GM12878 (cell line): Measurements from ENCODE around the gene PLS1. TPM values are rescaled to one million over a fixed set of nuclear protein-coding genes. Genes with fewer than 3 reads are reported as not detected.

Experiments used
- ATAC-seq: fragments of 200-7000 bp; cut with Tn5 transposase; 3 replicates; pipeline ENCODE4 v1.9.1; 2020; ENCODE audit warnings: mild to moderate bottlenecking, moderate library complexity
- BruUV-seq: library from RNA; stranded (reverse); fragments of 400-500 nt; replicated peaks from 2 replicates; lab custom pipeline; 2021; lab: Mats Ljungman, UMichigan
- CTCF ChIA-PET: fragments of 300-600 bp; sonication (Branson Sonifier 250); formaldehyde crosslinking; extraction: SDS; loops from one replicate; lab custom pipeline; 2021; ENCODE audit warnings: inconsistent platforms; lab: Yijun Ruan, JAX
- POLR2A ChIA-PET: fragments of 350-600 bp; formaldehyde crosslinking; extraction: SDS; loops from one replicate; lab custom pipeline; 2021; ENCODE audit warnings: inconsistent platforms; lab: Charles Lee
- RAD21 ChIA-PET: fragments of 300-600 bp; sonication (Branson Sonifier 250); formaldehyde crosslinking; loops from one replicate; lab custom pipeline; 2023; ENCODE audit warnings: antibody characterized with exemption; ENCODE audit not compliant: unreplicated experiment; lab: Charles Lee
- SMC1A ChIA-PET: fragments of 300-600 bp; sonication (Branson Sonifier 250); formaldehyde crosslinking; loops from one replicate; lab custom pipeline; 2023; ENCODE audit not compliant: unreplicated experiment, uncharacterized antibody; lab: Charles Lee
- DNase-seq: peaks from one replicate; pipeline ENCODE4 v3.0.0-alpha.2; 2011; ENCODE audit warnings: low read depth, low spot score
- FAIRE-seq: peaks from 3 replicates; lab custom pipeline; 2011; peaks lifted over from hg19 to GRCh38; lab: Jason Lieb, UNC
- H2AFZ ChIP-seq: 2 replicates; pipeline ENCODE4 v1.6.0; 2011; ENCODE audit warnings: low read depth, low read length, control low read depth; ENCODE audit not compliant: control insufficient read depth
- H3K27ac ChIP-seq: 2 replicates; pipeline ENCODE4 v1.5.1; 2011; ENCODE audit warnings: control low read depth; ENCODE audit not compliant: control insufficient read depth, insufficient read depth
- H3K27me3 ChIP-seq, 2 experiments: replicated peaks in 1 of 2; 2 replicates each; pipeline versions ENCODE4 v1.6.0 to v1.6.1; 2011; ENCODE audit warnings: low read length in 1 of 2; ENCODE audit not compliant: control insufficient read depth in 2 of 2, insufficient read depth in 2 of 2
- H3K36me3 ChIP-seq, 2 experiments: 2 replicates each; pipeline ENCODE4 v1.5.1; 2011; ENCODE audit warnings: low read length in 1 of 2; ENCODE audit not compliant: control insufficient read depth in 2 of 2, insufficient read depth in 2 of 2
- H3K4me1 ChIP-seq: 2 replicates; pipeline ENCODE4 v1.6.1; 2011; ENCODE audit warnings: mild to moderate bottlenecking, low read length, moderate library complexity, mixed read lengths; ENCODE audit not compliant: control insufficient read depth, insufficient read depth
- H3K4me2 ChIP-seq: 2 replicates; pipeline ENCODE4 v1.6.0; 2011; ENCODE audit warnings: control low read depth; ENCODE audit not compliant: control insufficient read depth, insufficient read depth
- H3K4me3 ChIP-seq: fragments of 200-600 bp; sonication (generic); 2 replicates; pipeline ENCODE4 v1.5.1; 2016
- H3K79me2 ChIP-seq: 2 replicates; pipeline ENCODE4 v1.6.0; 2011; ENCODE audit warnings: low read length; ENCODE audit not compliant: control insufficient read depth, insufficient read depth
- H3K9ac ChIP-seq: 2 replicates; pipeline ENCODE4 v1.8.0; 2011; ENCODE audit warnings: low read length, control low read depth, mixed read lengths; ENCODE audit not compliant: control insufficient read depth, insufficient read depth
- H3K9me3 ChIP-seq: replicated peaks from 3 replicates; pipeline ENCODE4 v1.5.1; 2011; ENCODE audit warnings: mild to moderate bottlenecking, low read length; ENCODE audit not compliant: control insufficient read depth, insufficient read depth
- H4K20me1 ChIP-seq: 2 replicates; pipeline ENCODE4 v1.6.0; 2011; ENCODE audit not compliant: control insufficient read depth, insufficient read depth
- ATF7 ChIP-seq: fragments of 450-650 bp; IDR thresholded peaks from 2 replicates; pipeline ENCODE4 v1.6.1; 2016; ENCODE audit warnings: low read depth, mild to moderate bottlenecking
- BCL11A ChIP-seq: IDR thresholded peaks from 2 replicates; pipeline ENCODE4 v1.6.1; 2011; ENCODE audit warnings: low read depth, low read length
- BHLHE40 ChIP-seq, 2 experiments: fragments of 450-650 bp in 1 of 2; IDR thresholded peaks; 2 replicates each; pipeline ENCODE4 v1.6.1; 2011 to 2017; ENCODE audit warnings: low read depth in 2 of 2, borderline replicate concordance in 1 of 2, improper control_type of control experiment in 1 of 2, low read length in 1 of 2, mild to moderate bottlenecking in 1 of 2
- CBFB ChIP-seq: IDR thresholded peaks from 2 replicates; pipeline ENCODE4 v1.6.1; 2016; ENCODE audit warnings: antibody characterized with exemption, low read depth
- CHD1 ChIP-seq: IDR thresholded peaks from 2 replicates; pipeline ENCODE4 v1.6.1; 2012; ENCODE audit warnings: low read depth, low read length, improper control_type of control experiment
- FOS ChIP-seq: IDR thresholded peaks from 3 replicates; pipeline ENCODE4 v1.6.1; 2011; ENCODE audit warnings: borderline replicate concordance; ENCODE audit not compliant: insufficient read length; ENCODE audit errors: extremely low read depth
- GABPA ChIP-seq: IDR thresholded peaks from 2 replicates; pipeline ENCODE4 v1.6.1; 2014; ENCODE audit warnings: antibody characterized with exemption, low read depth, mild to moderate bottlenecking, inconsistent platforms
- IKZF2 ChIP-seq, 2 experiments: fragments of 450-650 bp; IDR thresholded peaks; 2 replicates each; pipeline ENCODE4 v1.6.1; 2017; ENCODE audit warnings: mild to moderate bottlenecking in 2 of 2, moderate library complexity in 2 of 2
- JUNB ChIP-seq: IDR thresholded peaks from 2 replicates; pipeline ENCODE4 v1.6.1; 2016; ENCODE audit warnings: antibody characterized with exemption, mild to moderate bottlenecking
- JUND ChIP-seq: IDR thresholded peaks from 2 replicates; pipeline ENCODE4 v1.6.1; 2012; ENCODE audit warnings: low read depth, mild to moderate bottlenecking, low read length, improper control_type of control experiment, moderate library complexity
- MEF2B ChIP-seq: fragments of 450-650 bp; IDR thresholded peaks from 2 replicates; pipeline ENCODE4 v1.6.1; 2018; ENCODE audit warnings: mild to moderate bottlenecking, moderate library complexity; ENCODE audit not compliant: partially characterized antibody, poor library complexity, severe bottlenecking
- MTA2 ChIP-seq: fragments of 450-650 bp; IDR thresholded peaks from 2 replicates; pipeline ENCODE4 v1.6.1; 2016; ENCODE audit warnings: low read depth, mild to moderate bottlenecking, moderate library complexity
- NFYA ChIP-seq: IDR thresholded peaks from 2 replicates; pipeline ENCODE4 v1.6.1; 2011; ENCODE audit warnings: low read depth, mild to moderate bottlenecking, low read length, improper control_type of control experiment, borderline replicate concordance
- POU2F2 ChIP-seq: IDR thresholded peaks from 3 replicates; pipeline ENCODE4 v1.6.1; 2011; ENCODE audit warnings: low read depth, mild to moderate bottlenecking, low read length, borderline replicate concordance
- RFX5 ChIP-seq: IDR thresholded peaks from 2 replicates; pipeline ENCODE4 v1.6.1; 2011; ENCODE audit warnings: low read depth, low read length, improper control_type of control experiment
- SMAD5 ChIP-seq: IDR thresholded peaks from 2 replicates; pipeline ENCODE4 v1.6.1; 2016; ENCODE audit warnings: antibody characterized with exemption, low read depth
- TAF1 ChIP-seq: IDR thresholded peaks from 2 replicates; pipeline ENCODE4 v1.6.1; 2011; ENCODE audit warnings: mild to moderate bottlenecking, low read depth, low read length, borderline replicate concordance
- ZNF274 ChIP-seq: IDR thresholded peaks from one replicate; pipeline ENCODE4 v1.8.0; 2011; ENCODE audit not compliant: insufficient read length, insufficient read depth
- WGBS: methylation state at CpG from one replicate; pipeline ENCODE4 v1.1.6; 2016; ENCODE audit warnings: low lambda C conversion rate; ENCODE audit not compliant: insufficient replicate concordance, insufficient coverage; ENCODE audit errors: missing lambda C conversion rate; 5-methylcytosine and 5-hydroxymethylcytosine counted together
- in situ Hi-C: fragments of 300-500 bp; cut with MboI; formaldehyde crosslinking; loops from 9 replicates; pipeline ENCODE4 v1.14.3; 2018; ENCODE audit warnings: mixed read lengths
- intact Hi-C: fragments of 100-400 bp; cut with micrococcal nuclease; formaldehyde crosslinking; loops from one replicate; pipeline ENCODE4 v1.14.2; 2022; ENCODE audit not compliant: unreplicated experiment
- polyA plus RNA-seq, 11 experiments: library from polyadenylated mRNA; depleted of rRNA in 4 of 11; unstranded in 6 of 11; stranded (reverse) in 5 of 11; fragments of >200 nt; fragmentation: Nextera tagmentation in 4 of 11; fragmentation: Illumina TruSeq in 1 of 11; extraction: Ambion mirVana in 4 of 11; extraction: Trizol in 1 of 11; gene quantifications; 1 replicate in 1 of 11; 2 replicates in 10 of 11; pipeline versions ENCODE4 v1.2.1 to v1.2.3, GENCODE V29; 2011 to 2016; ENCODE audit warnings: inconsistent platforms in 2 of 11, missing spikeins in 2 of 11, low read depth in 1 of 11
- total RNA-seq, 4 experiments: library from RNA; depleted of rRNA in 3 of 4; stranded (reverse); fragments of >200 nt in 3 of 4; fragmentation: Illumina TruSeq in 1 of 4; extraction: Trizol in 1 of 4; gene quantifications; 2 replicates each; pipeline versions ENCODE4 v1.2.1 to v1.2.3, GENCODE V29; 2013 to 2021
- TF ChIP-seq, protein P1 (sequence below): IDR thresholded peaks from 2 replicates; pipeline ENCODE4 v1.6.1; 2011; ENCODE audit warnings: borderline replicate concordance, low read depth, mild to moderate bottlenecking, moderate library complexity, low read length; ENCODE audit not compliant: insufficient read depth, poor library complexity, severe bottlenecking

Gene PLS1
- total and polyA plus RNA-seq, 10 of the 15 experiments (the other 5 are each of a cell fraction or from before 2014, with no cell fraction given), result 0.59 to 11.7 (median 1.7) TPM

DNA sequence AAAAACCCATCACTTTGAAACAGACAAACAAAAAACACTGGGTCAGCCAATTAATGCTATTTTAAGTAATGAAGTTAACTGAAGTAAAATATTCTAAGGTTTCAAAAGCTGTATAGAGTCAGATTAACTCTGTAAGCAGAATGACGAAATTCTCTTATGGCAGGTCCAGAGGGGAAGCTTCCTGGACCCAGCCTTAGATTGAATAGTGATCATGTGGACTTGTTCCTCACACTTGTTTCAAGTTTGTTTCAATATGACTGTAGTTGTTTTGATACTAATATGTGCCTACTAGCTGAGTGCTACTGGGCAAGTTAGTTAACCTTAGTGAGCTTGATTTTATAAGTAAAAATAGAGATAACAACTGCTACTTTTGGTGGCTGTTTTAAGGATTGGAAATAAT lies 32.6 kb downstream of the PLS1 start:
- Histone ChIP-seq H3K27ac (no peak overlapping the region), H3K79me2 (no peaks in the 10 kb centered on the region), H3K4me3 (no peak overlapping the region), H3K36me3 (no peaks in the 10 kb centered on the region), H2AFZ (no peak overlapping the region), H3K27me3 (no peaks in the 10 kb centered on the region), H3K4me1 (no peaks in the 10 kb centered on the region), H3K4me2 (no peak overlapping the region), H3K9ac (no peak overlapping the region), H3K9me3 (no peaks in the 10 kb centered on the region), H4K20me1 (no peaks in the 10 kb centered on the region)
- in situ Hi-C loops (no loop called here), intact Hi-C loops (no loop called here)
- ChIA-PET POLR2A (no interaction called here), RAD21 (interaction anchor here (0.6 kb wide), 1 partner anchor 353 kb away, joined by 3 read pairs; no protein-coding TSS in a partner anchor), SMC1A (no interaction called here), CTCF (interaction anchor here (1.0 to 1.6 kb wide), 2 partner anchors 32 to 224 kb away, joined by 4 to 5 read pairs; no protein-coding TSS in a partner anchor)
- ATAC-seq (peak; percentile 93), DNase-seq (peak; percentile 15), FAIRE-seq (no peak)
- BruUV-seq, result no TSS peak
- WGBS, result 0% methylated on average over 1 of the region's 1 CpG
- TF ChIP-seq NFYA, result no peak
- no peak for TF ChIP-seq BHLHE40 (IDR thresholded peaks at IDR 0.05; ENCODE audit: borderline replicate concordance in 1 of 2, low read depth in 2 of 2, low read length in 1 of 2)
- TF ChIP-seq JUNB, result peak; percentile 53
- no peak for TF ChIP-seq POU2F2
- no peak for TF ChIP-seq TAF1
- TF ChIP-seq RFX5, result no peak
- no peak for TF ChIP-seq GABPA
- no peak for TF ChIP-seq SMAD5
- peak; percentile 30 for TF ChIP-seq MEF2B
- TF ChIP-seq CHD1, result no peak
- TF ChIP-seq FOS, result no peak
- TF ChIP-seq IKZF2 (IDR thresholded peaks at IDR 0.05), result peak in 1 of 2 experiments; percentile 26; a peak in 1 of 4 replicates
- TF ChIP-seq CBFB, result no peak
- TF ChIP-seq ATF7, result peak; percentile 62; the same call in 1 of the 2 replicates
- TF ChIP-seq ZNF274, result no peak
- TF ChIP-seq, protein P1, sequence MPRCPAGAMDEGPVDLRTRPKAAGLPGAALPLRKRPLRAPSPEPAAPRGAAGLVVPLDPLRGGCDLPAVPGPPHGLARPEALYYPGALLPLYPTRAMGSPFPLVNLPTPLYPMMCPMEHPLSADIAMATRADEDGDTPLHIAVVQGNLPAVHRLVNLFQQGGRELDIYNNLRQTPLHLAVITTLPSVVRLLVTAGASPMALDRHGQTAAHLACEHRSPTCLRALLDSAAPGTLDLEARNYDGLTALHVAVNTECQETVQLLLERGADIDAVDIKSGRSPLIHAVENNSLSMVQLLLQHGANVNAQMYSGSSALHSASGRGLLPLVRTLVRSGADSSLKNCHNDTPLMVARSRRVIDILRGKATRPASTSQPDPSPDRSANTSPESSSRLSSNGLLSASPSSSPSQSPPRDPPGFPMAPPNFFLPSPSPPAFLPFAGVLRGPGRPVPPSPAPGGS, result no peak
- peak; percentile 59; the same call in 1 of the 2 replicates for TF ChIP-seq JUND
- TF ChIP-seq MTA2, result peak; percentile 38; the same call in 1 of the 2 replicates
- no peak for TF ChIP-seq BCL11A
